ENCODE data around the gene CD247. TPM values are rescaled to one million over a fixed set of nuclear protein-coding genes. Genes with fewer than 3 reads are reported as not detected.

CD247 gene
- total and polyA plus RNA-seq, 9 of the 15 experiments (the other 6 are each of a cell fraction or from before 2014, with no cell fraction given), result 0.08 to 0.42 (median 0.28) TPM; not detected in 5

DNA sequence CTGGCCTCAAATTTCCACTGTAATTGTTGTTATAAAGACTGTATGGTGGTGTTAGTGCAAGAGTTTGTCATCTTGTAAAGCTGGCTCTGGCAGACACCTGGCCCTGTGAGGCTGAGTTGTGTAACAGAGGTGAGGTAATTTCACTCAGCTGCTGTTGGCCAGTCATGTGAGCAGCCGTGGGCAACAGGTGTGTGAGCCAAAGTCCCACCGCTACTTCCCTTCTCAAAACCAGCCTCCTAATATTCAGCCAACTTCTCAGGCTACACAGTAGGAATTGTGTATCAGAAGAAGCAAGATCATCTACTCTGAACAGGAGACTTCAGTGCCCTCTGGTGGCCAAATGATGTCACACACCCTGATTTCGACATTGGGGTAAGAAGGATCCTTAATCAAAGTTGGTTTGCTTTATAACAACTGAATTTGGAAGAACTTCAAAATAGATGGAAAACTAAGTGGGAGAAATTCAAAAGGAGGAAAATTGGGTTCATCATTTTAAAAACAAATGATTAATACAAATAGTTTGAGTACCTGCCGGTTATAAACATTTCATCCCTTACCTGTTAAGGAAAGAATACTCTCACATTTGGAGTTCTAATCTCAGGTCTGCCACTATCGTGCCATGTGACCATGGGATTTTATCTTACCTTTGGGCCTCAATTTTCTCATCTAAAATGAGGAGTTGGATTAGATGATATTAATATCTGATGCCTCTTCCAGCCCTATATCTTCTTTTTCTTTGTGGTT is 37.8 kb upstream of the CD247 start (continued):
- TF ChIP-seq REST (IDR thresholded peaks at IDR 0.05; ENCODE audit: borderline replicate concordance), result peak; percentile 82; the same call in 1 of the 2 replicates
- no peak for TF ChIP-seq REST (CRISPR knock-in tag; IDR thresholded peaks at IDR 0.05; ENCODE audit: low read depth)
- TF ChIP-seq LCOR (CRISPR knock-in tag; IDR thresholded peaks at IDR 0.05), result peak; percentile 30; the same call in 1 of the 2 replicates
- no peak for TF ChIP-seq SNRNP70 (optimal IDR thresholded peaks at IDR 0.05; ENCODE audit: low read depth, low read length)
- no peak for TF ChIP-seq NBN (IDR thresholded peaks at IDR 0.05; ENCODE audit: low read depth)
- TF ChIP-seq TBL1XR1 (IDR thresholded peaks at IDR 0.05; ENCODE audit: low read length in 2 of 2), result peak in 1 of 2 experiments; percentile 40; a peak in 1 of 4 replicates
- no peak for TF ChIP-seq ZBTB17 (CRISPR knock-in tag; IDR thresholded peaks at IDR 0.05)
- TF ChIP-seq ZNF583 (CRISPR knock-in tag; IDR thresholded peaks at IDR 0.05), result no peak
- no peak for TF ChIP-seq HLTF (IDR thresholded peaks at IDR 0.05)
- no peak for TF ChIP-seq NR2C1 (IDR thresholded peaks at IDR 0.05)
- no peak for TF ChIP-seq NR2C1 (tag; IDR thresholded peaks at IDR 0.05)
- no peak for TF ChIP-seq ZNF140 (CRISPR knock-in tag; IDR thresholded peaks at IDR 0.05)
- TF ChIP-seq ZNF23 (CRISPR knock-in tag; IDR thresholded peaks at IDR 0.05), result no peak
- peak; percentile 45; the same call in 1 of the 2 replicates for TF ChIP-seq JUN (IDR thresholded peaks at IDR 0.05; ENCODE audit: borderline replicate concordance, low read depth, low read length)
- TF ChIP-seq JUN (CRISPR knock-in tag; IDR thresholded peaks at IDR 0.05; ENCODE audit: borderline replicate concordance), result no peak
- no peak for TF ChIP-seq CHD4 (IDR thresholded peaks at IDR 0.05; ENCODE audit: insufficient read depth, insufficient replicate concordance, low read depth, low read length, poor library complexity, severe bottlenecking)
- TF ChIP-seq CREBBP (IDR thresholded peaks at IDR 0.05; ENCODE audit: low read depth, low read length), result no peak
- peak; percentile 14; the same call in 1 of the 2 replicates for TF ChIP-seq EP400 (IDR thresholded peaks at IDR 0.05)
- TF ChIP-seq, protein P1, sequence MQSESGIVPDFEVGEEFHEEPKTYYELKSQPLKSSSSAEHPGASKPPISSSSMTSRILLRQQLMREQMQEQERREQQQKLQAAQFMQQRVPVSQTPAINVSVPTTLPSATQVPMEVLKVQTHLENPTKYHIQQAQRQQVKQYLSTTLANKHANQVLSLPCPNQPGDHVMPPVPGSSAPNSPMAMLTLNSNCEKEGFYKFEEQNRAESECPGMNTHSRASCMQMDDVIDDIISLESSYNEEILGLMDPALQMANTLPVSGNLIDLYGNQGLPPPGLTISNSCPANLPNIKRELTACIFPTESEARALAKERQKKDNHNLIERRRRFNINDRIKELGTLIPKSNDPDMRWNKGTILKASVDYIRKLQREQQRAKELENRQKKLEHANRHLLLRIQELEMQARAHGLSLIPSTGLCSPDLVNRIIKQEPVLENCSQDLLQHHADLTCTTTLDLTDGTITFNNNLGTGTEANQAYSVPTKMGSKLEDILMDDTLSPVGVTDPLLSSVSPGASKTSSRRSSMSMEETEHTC (IDR thresholded peaks at IDR 0.05), result no peak
- TF ChIP-seq RCOR1 (IDR thresholded peaks at IDR 0.05; ENCODE audit: borderline replicate concordance in 1 of 2, low read depth in 2 of 2, low read length in 2 of 2), result peak in 1 of 2 experiments; percentile 58; a peak in 1 of 4 replicates
- no peak for TF ChIP-seq NFRKB (IDR thresholded peaks at IDR 0.05; ENCODE audit: low read depth)
